Measurements from ENCODE around the gene DCXR. TPM values are rescaled to one million over a fixed set of nuclear protein-coding genes. Genes with fewer than 3 reads are reported as not detected.

DCXR gene
- total and polyA plus RNA-seq, 11 donors = 139 to 312 (median 200) TPM

- intact Hi-C loops (cut with DNase I) = loop anchor here in 5 of 10 donors (2.0 to 10.0 kb wide), 3 partner anchors 126 to 293 kb away; partner anchors contain the start of gene P4HB (in 1 of the 5)
- WGBS, 4 donors = 95 to 98% (median 97%) methylated on average over 9 of the region's 9 CpGs
- Histone ChIP-seq H3K4me3 (no peak overlapping the region), H3K36me3 (peaks cover 0 to 4% (median 0%) of the 10 kb centered on the region in 9 donors), H3K9me3 (no peaks in the 10 kb centered on the region), H3K27ac (peak overlapping the region in 1 of 12 donors; percentile 16), H3K27me3 (peaks cover 0 to 9% (median 0%) of the 10 kb centered on the region in 9 donors), H3K4me1 (peaks cover 0 to 35% (median 19%) of the 10 kb centered on the region in 12 donors)
- DNase-seq (no peak), ATAC-seq (no peak)
- no peak for TF ChIP-seq CTCF (IDR thresholded peaks at IDR 0.05)
- TF ChIP-seq POLR2A (IDR thresholded peaks at IDR 0.05) = no peak
These were observed 8.5 kb downstream of the DCXR start for GRCh38 chr17:82028966-82029365.

GRCh38 chr17:82028246-82028645 is 9.3 kb downstream of the DCXR start:
- Histone ChIP-seq H3K4me3 (no peak overlapping the region), H3K27me3 (peaks cover 0 to 9% (median 0%) of the 10 kb centered on the region in 9 donors), H3K4me1 (peaks cover 0 to 42% (median 25%) of the 10 kb centered on the region in 12 donors), H3K9me3 (no peaks in the 10 kb centered on the region), H3K36me3 (peaks cover 0 to 4% (median 0%) of the 10 kb centered on the region in 9 donors), H3K27ac (no peak overlapping the region)
- DNase-seq (no peak), ATAC-seq (no peak)
- 95 to 98% (median 97%) methylated on average over 9 to 13 of the region's 13 CpGs for WGBS, 4 donors
- TF ChIP-seq POLR2A (IDR thresholded peaks at IDR 0.05) (no peak), CTCF (IDR thresholded peaks at IDR 0.05) (no peak)
- intact Hi-C loops (cut with DNase I) = loop anchor here in 5 of 10 donors (2.0 to 10.0 kb wide), 3 partner anchors 127 to 294 kb away; partner anchors contain the start of gene P4HB (in 1 of the 5)

GRCh38 chr17:82025401-82026107 is 11.9 kb downstream of the DCXR start:
- ATAC-seq = no peak
- 93 to 95% (median 94%) methylated on average over 21 to 25 of the region's 25 CpGs for WGBS, 4 donors

More at GRCh38 chr17:82025401-82026107, 11.9 kb downstream of the DCXR start:
- H3K27ac ChIP-seq = no peak overlapping the region
- intact Hi-C loops (cut with DNase I) = loop anchor here in 2 of 10 donors (5.0 to 10.0 kb wide), 2 partner anchors 161 to 297 kb away; partner anchors contain the start of gene P4HB (in 1 of the 2)
- H3K9me3 ChIP-seq = no peaks in the 10 kb centered on the region
- H3K36me3 ChIP-seq = peaks cover 0 to 4% (median 0%) of the 10 kb centered on the region in 9 donors
- H3K4me3 ChIP-seq = no peak overlapping the region
- TF ChIP-seq CTCF (IDR thresholded peaks at IDR 0.05) (no peak), POLR2A (IDR thresholded peaks at IDR 0.05) (no peak)
- H3K27me3 ChIP-seq = no peaks in the 10 kb centered on the region
- no peak for DNase-seq
- peaks cover 5 to 49% (median 32%) of the 10 kb centered on the region in 12 donors for H3K4me1 ChIP-seq

Measured in heart left ventricle (tissue), 16 donors.